Measurements from ENCODE around the gene BLOC1S3. TPM values are rescaled to one million over a fixed set of nuclear protein-coding genes. Genes with fewer than 3 reads are reported as not detected.

Gene BLOC1S3
- total and polyA plus RNA-seq, 2 of the 13 experiments (the other 11 are each of a cell fraction or from before 2014, with no cell fraction given), result 4.3 to 4.8 TPM

GRCh38 chr19:45154064-45154827 lies 24.3 kb upstream of the BLOC1S3 start (continued):
- TF ChIP-seq ARNT2 (CRISPR knock-in tag; IDR thresholded peaks at IDR 0.05; ENCODE audit: low read depth) (no peak), JUNB (CRISPR knock-in tag; IDR thresholded peaks at IDR 0.05; ENCODE audit: borderline replicate concordance) (peak; percentile 90), SOX13 (IDR thresholded peaks at IDR 0.05) (no peak), SOX13 (CRISPR knock-in tag; conservative IDR thresholded peaks at IDR 0.05 in 1 of 2, IDR thresholded peaks at IDR 0.05 in 1 of 2) (peak in 1 of 2 experiments; percentile 64; a peak in 2 of 4 replicates), ZC3H4 (CRISPR knock-in tag; IDR thresholded peaks at IDR 0.05; ENCODE audit: borderline replicate concordance) (no peak), ZNF230 (CRISPR knock-in tag; IDR thresholded peaks at IDR 0.05) (no peak), ZNF570 (CRISPR knock-in tag; IDR thresholded peaks at IDR 0.05; ENCODE audit: borderline replicate concordance) (no peak), DR1 (CRISPR knock-in tag; IDR thresholded peaks at IDR 0.05) (0 out of 2 replicates have a peak, but pooled peaks have one; percentile 7), BCL3 (CRISPR knock-in tag; IDR thresholded peaks at IDR 0.05) (0 out of 2 replicates have a peak, but pooled peaks have one; percentile 32), DZIP1 (CRISPR knock-in tag; IDR thresholded peaks at IDR 0.05) (no peak), GZF1 (CRISPR knock-in tag; IDR thresholded peaks at IDR 0.05) (no peak), POLR2A (IDR thresholded peaks at IDR 0.05; ENCODE audit: insufficient read depth in 1 of 2, low read depth in 2 of 2, low read length in 2 of 2) (peak; percentile 38 to 54; a peak in 1 of 4 replicates), ZNF580 (CRISPR knock-in tag; IDR thresholded peaks at IDR 0.05; ENCODE audit: borderline replicate concordance, low read depth) (peak; percentile 52; the same call in 1 of the 2 replicates), HNF4A (CRISPR knock-in tag; IDR thresholded peaks at IDR 0.05) (peak; percentile 71), HCFC1 (IDR thresholded peaks at IDR 0.05; ENCODE audit: low read depth, low read length) (no peak), KIAA2018 (CRISPR knock-in tag; IDR thresholded peaks at IDR 0.05; ENCODE audit: borderline replicate concordance) (no peak)

Data from HepG2 (cell line).